Tongue (tissue), 2 donors: Measurements from ENCODE around the gene SYAP1. TPM values are rescaled to one million over a fixed set of nuclear protein-coding genes. Genes with fewer than 3 reads are reported as not detected.
A peak's percentile ranks its signal among the peaks of the same experiment; 100 is the strongest.
"Not testable (repeated sequence)": the region's sequence is repeated elsewhere in the genome, so short reads cannot be mapped to it uniquely, and the experiment has no call there.

Experiments
- DNase-seq: peaks from one replicate; pipeline ENCODE4 v3.0.0-alpha.2; 2015
- total RNA-seq: library from RNA; depleted of rRNA; stranded (reverse); fragments of >200 nt; gene quantifications from one replicate; pipeline ENCODE4 v1.2.3, GENCODE V29; 2014

The SYAP1 gene
- total RNA-seq, 1 donor from 2014 or later = 18.7 TPM

GRCh38 chrX:16725072-16725471 lies 5.7 kb downstream of the SYAP1 start:
- DNase-seq = no peak

- DNase-seq = peak; percentile 3
These were observed 7.1 kb downstream of the SYAP1 start for GRCh38 chrX:16726347-16726988.

GRCh38 chrX:16727637-16728036 lies 8.2 kb downstream of the SYAP1 start:
- DNase-seq = no peak

DNA sequence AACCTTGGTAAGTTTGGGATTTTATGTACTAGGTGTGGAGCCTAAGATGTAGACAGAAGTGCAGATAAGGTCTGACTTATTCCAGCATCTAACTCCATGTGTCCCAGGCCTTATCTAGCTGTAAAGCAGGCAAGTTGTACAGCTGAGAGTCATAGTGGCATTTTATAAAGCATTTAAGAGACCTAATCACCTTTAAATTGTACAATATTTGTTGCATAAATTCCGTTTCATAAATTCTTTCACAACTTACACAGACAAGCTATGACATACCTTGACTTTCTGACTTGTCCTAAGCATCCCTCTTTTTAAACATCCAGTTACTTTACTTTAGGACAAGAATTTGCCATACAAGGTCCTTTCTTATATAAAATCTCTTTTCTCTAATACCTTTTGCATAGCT lies 11.0 kb downstream of the SYAP1 start:
- no peak for DNase-seq

GRCh38 chrX:16733013-16733412 lies 13.6 kb downstream of the SYAP1 start:
- DNase-seq = no peak

DNA sequence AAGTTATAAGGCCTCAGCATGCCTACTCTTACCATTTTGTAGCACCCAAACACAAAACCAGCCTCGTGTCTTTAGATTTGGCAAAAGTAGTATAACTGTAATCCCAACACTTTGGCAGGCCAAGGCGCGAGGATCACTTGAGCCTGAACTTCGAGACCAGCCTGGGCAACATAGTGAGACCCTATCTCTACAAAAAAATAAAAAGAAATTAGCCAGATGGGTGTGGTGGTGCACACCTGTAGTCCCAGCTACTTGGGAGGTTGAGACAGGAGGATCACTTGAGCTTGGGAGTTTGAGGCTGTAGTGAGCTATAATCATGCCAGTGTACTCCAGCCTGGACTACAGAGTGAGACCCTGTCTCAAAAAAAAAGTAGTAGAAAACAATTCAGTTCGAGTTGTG lies 17.6 kb downstream of the SYAP1 start:
- no peak for DNase-seq

DNA sequence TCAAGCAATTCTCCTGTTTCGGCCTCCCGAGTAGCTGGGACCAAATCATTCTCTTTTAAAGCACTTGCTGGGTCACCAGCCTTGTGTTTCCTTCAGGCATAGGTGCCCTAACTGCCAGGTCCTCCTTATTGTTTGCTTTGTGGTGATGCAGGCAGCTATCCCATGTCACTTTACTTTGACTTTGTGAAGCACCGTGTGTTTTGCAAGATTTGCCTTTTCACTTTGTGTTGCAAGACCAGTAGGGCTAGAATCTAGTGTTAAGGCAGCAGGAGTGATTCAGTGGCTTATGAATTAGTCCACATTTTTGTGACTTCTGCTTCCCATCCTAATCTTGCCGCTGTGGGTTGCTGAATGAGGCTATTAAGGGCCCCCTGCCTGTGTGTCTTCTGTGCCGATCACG lies 20.2 kb downstream of the SYAP1 start:
- no peak for DNase-seq

GRCh38 chrX:16743604-16744325 lies 24.4 kb downstream of the SYAP1 start:
- no peak for DNase-seq

DNA sequence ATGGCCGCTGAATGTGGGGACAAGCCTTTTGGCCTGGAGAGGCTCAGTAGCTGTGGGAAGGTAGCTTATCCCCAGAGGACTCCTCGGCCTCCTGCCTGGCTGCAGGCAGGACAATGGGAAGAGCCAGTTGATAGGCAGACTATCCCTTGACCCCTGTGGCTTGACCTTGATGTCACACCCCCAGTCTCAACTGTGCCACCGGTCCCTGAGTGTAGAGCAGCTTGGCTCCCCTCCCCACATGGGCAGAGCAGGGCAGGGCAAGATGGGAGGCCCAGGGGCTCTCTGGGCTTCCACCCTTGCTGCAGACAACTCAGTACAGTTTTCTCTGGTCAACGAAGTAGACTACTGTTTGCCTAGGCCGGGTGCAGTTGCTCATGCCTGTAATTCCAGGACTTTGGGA lies 25.7 kb downstream of the SYAP1 start:
- no peak for DNase-seq

- no peak for DNase-seq
These were observed 26.2 kb downstream of the SYAP1 start for GRCh38 chrX:16745659-16746058.

DNA sequence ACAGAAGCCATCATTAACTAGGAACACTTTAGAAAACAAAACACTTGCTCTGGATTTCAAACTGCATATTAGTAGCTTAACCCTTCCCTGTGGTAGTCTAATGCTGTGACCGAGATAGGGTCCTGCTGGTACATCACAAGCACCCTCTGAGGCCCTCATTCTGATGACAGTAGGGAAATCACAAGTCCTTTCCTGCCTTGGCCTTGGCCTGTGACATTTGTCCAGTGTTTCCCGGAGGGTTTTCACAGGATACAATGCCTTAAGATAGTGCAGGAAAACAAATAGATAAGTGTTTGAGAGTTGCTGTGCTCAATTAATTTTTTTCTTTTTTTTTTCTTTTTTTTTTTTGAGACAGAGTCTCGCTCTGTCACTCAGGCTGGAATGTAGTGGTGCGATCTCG lies 29.0 kb downstream of the SYAP1 start:
- DNase-seq = no peak

- DNase-seq = no peak
These were observed 30.7 kb downstream of the SYAP1 start for GRCh38 chrX:16750136-16750535.

DNA sequence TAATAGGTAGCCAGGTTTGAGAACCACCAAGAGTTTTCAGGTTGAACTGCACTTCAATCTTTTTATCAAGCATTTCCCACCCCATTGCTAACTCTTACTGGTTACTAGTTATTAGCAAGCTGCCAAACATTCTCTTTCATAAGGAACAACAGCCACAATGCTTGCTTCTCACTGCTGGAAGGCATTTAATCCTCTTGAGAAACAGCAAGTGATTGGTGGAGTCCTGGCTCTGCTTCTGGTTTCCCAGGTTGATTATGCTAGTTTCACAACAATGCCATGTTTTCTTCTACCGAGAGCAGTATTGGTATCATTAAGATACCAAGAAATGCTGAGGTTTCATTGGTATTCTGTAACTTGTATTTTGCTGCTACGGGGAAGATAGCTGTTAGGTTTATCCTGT lies 34.6 kb downstream of the SYAP1 start:
- no peak for DNase-seq

DNA sequence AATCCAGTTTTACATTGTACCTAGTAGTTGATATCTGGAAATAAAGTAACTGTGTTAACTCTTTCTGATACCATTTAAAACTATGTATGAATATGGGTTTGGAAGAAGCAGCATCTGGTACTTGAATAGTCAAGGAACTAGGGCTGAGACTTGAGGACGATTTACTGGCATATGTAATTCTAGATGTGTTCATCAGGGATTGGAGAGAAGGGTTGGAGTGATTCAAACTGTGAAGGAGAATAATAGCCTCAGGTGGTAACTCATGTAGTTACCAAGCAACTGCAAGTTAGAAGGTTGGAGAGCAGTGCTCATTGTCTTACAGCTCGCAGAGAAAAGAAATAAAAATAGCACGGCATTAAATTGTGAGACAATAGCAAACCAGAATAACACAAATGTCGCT lies 37.3 kb downstream of the SYAP1 start:
- no peak for DNase-seq

- DNase-seq = not testable (repeated sequence)
These were observed 42.1 kb downstream of the SYAP1 start for GRCh38 chrX:16761500-16761899.

DNA sequence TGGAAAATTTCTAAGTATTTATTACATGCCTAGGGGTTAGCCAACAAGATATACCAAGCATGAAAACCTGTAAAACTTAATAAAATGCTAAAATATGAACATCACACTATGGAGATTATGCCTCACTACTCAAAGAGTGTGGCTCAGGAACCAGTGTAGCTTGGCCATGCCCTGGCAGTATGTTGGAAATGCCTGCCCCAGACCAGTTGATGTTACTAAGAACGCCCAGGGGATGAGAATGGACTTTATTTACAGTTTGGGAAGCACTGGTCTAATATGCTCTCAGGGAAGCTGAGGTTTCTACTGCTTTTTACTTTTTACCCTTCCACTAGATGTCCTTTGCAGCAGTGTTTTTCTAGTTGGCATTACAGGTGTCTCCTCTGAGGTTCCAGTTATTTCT lies 43.2 kb downstream of the SYAP1 start:
- no peak for DNase-seq

DNA sequence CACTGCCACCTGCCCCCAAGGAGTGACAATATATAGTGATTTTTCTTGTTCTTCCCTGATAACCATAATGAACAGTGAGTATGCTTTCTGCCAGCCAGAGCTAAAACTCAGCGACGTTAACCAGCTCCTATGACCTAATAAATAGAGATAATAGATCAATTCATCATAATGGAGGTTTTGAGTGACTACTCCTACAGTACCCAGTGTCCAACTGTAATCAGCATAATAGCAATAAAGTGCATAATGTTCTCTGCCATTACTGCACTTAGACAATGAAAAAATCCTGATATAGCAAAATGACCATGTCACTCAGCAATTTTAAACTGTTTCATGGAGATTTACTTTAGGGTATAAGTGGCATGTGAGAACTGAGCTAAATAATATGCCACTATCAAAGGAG lies 46.2 kb downstream of the SYAP1 start:
- no peak for DNase-seq

DNA sequence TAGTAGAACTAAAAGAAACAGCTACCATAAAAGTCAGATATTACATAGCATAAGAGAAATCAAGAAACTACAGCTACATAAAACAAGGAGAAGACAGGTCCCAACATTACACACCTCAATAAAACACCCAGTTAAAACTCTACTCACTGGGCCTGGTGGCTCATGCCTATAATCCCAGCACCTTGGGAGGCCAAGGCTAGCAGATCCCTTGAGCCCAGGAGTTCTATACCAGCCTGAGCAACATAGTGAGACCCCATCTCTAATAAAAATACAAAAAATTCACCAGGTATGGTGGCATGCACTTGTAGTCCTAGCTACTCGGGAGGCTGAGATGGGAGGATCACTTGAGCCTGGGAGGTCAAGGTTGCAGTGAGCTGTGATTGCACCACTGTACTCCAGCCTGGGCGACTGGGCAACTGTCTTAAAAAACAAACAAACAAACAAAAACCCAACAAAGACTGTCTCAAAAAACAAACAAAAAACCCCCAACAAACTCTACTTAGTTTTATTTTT lies 51.6 kb downstream of the SYAP1 start:
- DNase-seq = no peak

- no peak for DNase-seq
These were observed 52.3 kb downstream of the SYAP1 start for GRCh38 chrX:16771483-16772398.

- no peak for DNase-seq
These were observed 53.0 kb downstream of the SYAP1 start for GRCh38 chrX:16772460-16772859.

DNA sequence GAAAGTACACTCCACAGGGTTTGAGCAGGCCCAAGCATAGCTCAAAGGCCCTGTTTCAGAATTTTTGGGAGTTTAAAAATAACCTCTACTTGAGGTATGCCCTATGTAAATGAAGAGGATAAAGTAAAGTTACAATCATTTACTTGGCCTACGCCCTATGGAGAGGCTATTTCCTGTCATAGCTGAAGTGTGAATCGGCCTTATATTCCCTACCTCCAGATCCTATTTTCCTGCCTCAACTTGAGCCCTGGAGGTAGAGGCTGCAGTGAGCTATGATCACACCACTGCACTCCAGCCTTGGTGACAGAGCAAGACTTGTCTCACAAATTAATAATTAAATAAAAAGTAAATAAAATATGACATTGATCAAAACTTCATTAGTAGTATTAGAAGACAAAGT lies 55.3 kb downstream of the SYAP1 start:
- DNase-seq = no peak

DNA sequence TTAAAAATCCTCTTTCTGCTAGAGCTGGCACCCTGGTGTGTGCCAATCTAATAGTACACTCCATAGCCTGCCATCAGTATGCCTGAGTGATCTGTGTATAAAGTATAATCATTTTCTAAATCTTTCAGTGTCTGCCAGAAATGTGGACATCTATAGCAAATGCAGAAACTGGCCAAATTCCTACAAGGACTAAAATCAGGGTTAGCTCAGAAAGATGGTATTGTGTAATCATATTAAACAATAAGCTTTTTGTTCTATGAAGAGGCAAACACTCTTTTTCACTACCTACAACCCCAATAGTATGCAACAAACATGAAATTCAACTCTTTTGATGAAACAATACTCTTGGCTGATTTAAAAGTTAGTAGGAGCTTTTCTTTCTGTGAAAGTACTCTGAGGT lies 59.1 kb downstream of the SYAP1 start:
- DNase-seq = no peak

DNA sequence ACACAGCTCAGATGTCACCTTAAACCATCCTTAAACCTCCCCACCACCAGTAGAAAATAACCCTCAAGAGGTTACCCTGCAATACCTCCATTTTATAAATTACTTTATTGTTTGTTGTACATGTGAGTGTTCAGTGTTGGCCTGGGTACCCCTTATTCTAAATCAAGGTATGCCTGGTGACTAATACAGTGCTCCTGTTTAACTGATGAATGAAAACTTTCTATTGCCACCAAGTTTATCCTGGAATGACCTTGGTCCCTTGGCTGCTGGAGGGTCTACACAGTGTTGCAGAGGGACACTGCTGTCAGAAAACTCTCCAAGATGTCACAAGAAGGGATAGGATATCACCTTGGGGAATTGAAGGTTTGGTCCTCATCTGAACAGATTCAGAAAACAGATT lies 59.6 kb downstream of the SYAP1 start:
- DNase-seq = no peak
